Placental pericyte (primary cell): ENCODE data around the gene CCDC47. TPM values are rescaled to one million over a fixed set of nuclear protein-coding genes. Genes with fewer than 3 reads are reported as not detected.

Experiments
- total RNA-seq: library from RNA; depleted of rRNA; stranded (reverse); fragments of >200 nt; gene quantifications from 2 replicates; pipeline ENCODE4 v1.2.3, GENCODE V29; 2012

CCDC47 gene
- 64.7 and 105 TPM in 2 replicates for total RNA-seq

GRCh38 chr17:63773272-63774140, at the start of gene CCDC47:
Gene CCDC47 (minus strand): TSS chr17:63773597. CDS start chr17:63766175, 7,422 bp downstream.

GRCh38 chr17:63774141-63774968, 958 bp upstream of the CCDC47 start, which contains the start of gene DDX42:
Gene DDX42 (plus strand): TSS chr17:63774170. CDS start chr17:63787050, 12,880 bp downstream.

GRCh38 chr17:63741408-63742173, 31.8 kb downstream of the CCDC47 start, which contains the start of gene STRADA:
Gene STRADA (minus strand): TSS chr17:63741799. CDS start chr17:63728369, 13,430 bp downstream.

GRCh38 chr17:63699638-63700527, 73.5 kb downstream of the CCDC47 start, which contains the start of gene LIMD2:
Gene LIMD2 (minus strand): TSS chr17:63700125. CDS start chr17:63699298, 827 bp downstream.

Other genes starting within 250 kb of the CCDC47 start
- 28.0 and 45.7 TPM in 2 replicates for gene DCAF7, start 223.1 kb downstream of the CCDC47 start, total RNA-seq
- gene TACO1, start 172.7 kb downstream of the CCDC47 start, total RNA-seq, result 14.2 and 23.5 TPM in 2 replicates
- 41.1 and 43.2 TPM in 2 replicates for gene MAP3K3, start 151.2 kb downstream of the CCDC47 start, total RNA-seq
- gene LIMD2, start 73.5 kb downstream of the CCDC47 start, total RNA-seq, result 9.9 and 16.6 TPM in 2 replicates
- 19.3 and 35.8 TPM in 2 replicates for gene STRADA, start 31.8 kb downstream of the CCDC47 start, total RNA-seq
- 71.2 and 81.4 TPM in 2 replicates for gene DDX42, start 573 bp upstream of the CCDC47 start, total RNA-seq
- 41.9 and 47.3 TPM in 2 replicates for gene PSMC5, start 53.8 kb upstream of the CCDC47 start, total RNA-seq
- gene FTSJ3, start 54.1 kb upstream of the CCDC47 start, total RNA-seq, result 38.5 and 71.2 TPM in 2 replicates
- 70.2 and 88.3 TPM in 2 replicates for gene SMARCD2, start 69.1 kb upstream of the CCDC47 start, total RNA-seq
- gene CSH2, start 100.1 kb upstream of the CCDC47 start, total RNA-seq, result 0.14 TPM in 1 of 2 replicates, not detected in the other
- not detected in 2 replicates for gene GH2, start 108.3 kb upstream of the CCDC47 start, total RNA-seq
- not detected in 2 replicates for gene CSH1, start 123.0 kb upstream of the CCDC47 start, total RNA-seq
- gene CSHL1, start 137.7 kb upstream of the CCDC47 start, total RNA-seq, result not detected in 2 replicates
- gene GH1, start 145.2 kb upstream of the CCDC47 start, total RNA-seq, result not detected in 2 replicates
- not detected in 2 replicates for gene CD79B, start 158.7 kb upstream of the CCDC47 start, total RNA-seq
- gene SCN4A, start 199.3 kb upstream of the CCDC47 start, total RNA-seq, result under 0.01 TPM in 1 of 2 replicates, not detected in the other
- 0.14 and 0.44 TPM in 2 replicates for gene PRR29, start 224.8 kb upstream of the CCDC47 start, total RNA-seq
- 2.4 and 2.7 TPM in 2 replicates for gene ICAM2, start 247.0 kb upstream of the CCDC47 start, total RNA-seq